Liver (tissue), 9 donors: ENCODE measurements around the gene SOX8. TPM values are rescaled to one million over a fixed set of nuclear protein-coding genes. Genes with fewer than 3 reads are reported as not detected.

Source experiments
- DNase-seq: peaks from one replicate; pipeline ENCODE4 v3.0.0-alpha.2; 2017; ENCODE audit warnings: low spot score
- H3K27ac ChIP-seq, 2 donors: one replicate each; pipeline ENCODE4 v1.7.0; 2013; ENCODE audit warnings: inconsistent platforms in 2 of 2, low read length in 2 of 2, control low read depth in 1 of 2, low read depth in 1 of 2, mild to moderate bottlenecking in 1 of 2
- H3K27me3 ChIP-seq, 4 donors: one replicate each; pipeline versions ENCODE4 v1.6.1 to v1.7.0; 2013; ENCODE audit warnings: low read length in 3 of 4, inconsistent platforms in 1 of 4, mild to moderate bottlenecking in 1 of 4, moderate library complexity in 1 of 4; ENCODE audit not compliant: control insufficient read depth in 4 of 4, insufficient read depth in 4 of 4
- H3K36me3 ChIP-seq, 4 donors: one replicate each; pipeline versions ENCODE4 v1.6.1 to v1.7.0; 2013; ENCODE audit warnings: low read length in 3 of 4, mild to moderate bottlenecking in 3 of 4, low read depth in 1 of 4, moderate library complexity in 1 of 4; ENCODE audit not compliant: control insufficient read depth in 4 of 4, insufficient read depth in 3 of 4
- H3K4me1 ChIP-seq, 4 donors: one replicate each; pipeline versions ENCODE4 v1.6.1 to v1.7.0; 2013; ENCODE audit warnings: low read length in 3 of 4, mild to moderate bottlenecking in 3 of 4, moderate library complexity in 1 of 4; ENCODE audit not compliant: control insufficient read depth in 4 of 4, insufficient read depth in 4 of 4
- H3K4me3 ChIP-seq, 3 donors: one replicate each; pipeline versions ENCODE4 v1.6.1 to v1.7.0; 2013; ENCODE audit warnings: low read length in 3 of 3, control low read depth in 1 of 3, low read depth in 1 of 3, mild to moderate bottlenecking in 1 of 3
- H3K9ac ChIP-seq, 2 donors: one replicate each; pipeline ENCODE4 v1.7.0; 2013; ENCODE audit warnings: low read length in 2 of 2, mild to moderate bottlenecking in 2 of 2, moderate library complexity in 2 of 2, control low read depth in 1 of 2, low read depth in 1 of 2
- H3K9me3 ChIP-seq, 4 donors: one replicate each; pipeline versions ENCODE4 v1.6.1 to v1.7.0; 2013; ENCODE audit warnings: low read length in 3 of 4; ENCODE audit not compliant: control insufficient read depth in 4 of 4
- ATF3 ChIP-seq: IDR thresholded peaks from 2 replicates; pipeline ENCODE4 v1.6.1; 2016; ENCODE audit warnings: antibody characterized with exemption
- EGR1 ChIP-seq, 2 donors: IDR thresholded peaks; 2 replicates each; pipeline ENCODE4 v1.6.1; 2016 to 2018; ENCODE audit warnings: antibody characterized with exemption in 2 of 2, low read depth in 2 of 2
- FOXA1 ChIP-seq: IDR thresholded peaks from 2 replicates; pipeline ENCODE4 v1.6.1; 2016; ENCODE audit warnings: antibody characterized with exemption
- FOXA2 ChIP-seq: IDR thresholded peaks from 2 replicates; pipeline ENCODE4 v1.6.1; 2016; ENCODE audit warnings: antibody characterized with exemption
- GABPA ChIP-seq, 2 donors: IDR thresholded peaks in 1 of 2; conservative IDR thresholded peaks in 1 of 2; 2 replicates each; pipeline ENCODE4 v1.6.1; 2016; ENCODE audit warnings: antibody characterized with exemption in 2 of 2, mild to moderate bottlenecking in 1 of 2, moderate library complexity in 1 of 2
- HNF4A ChIP-seq, 2 donors: conservative IDR thresholded peaks; 2 replicates each; pipeline ENCODE4 v1.6.1; 2016; ENCODE audit warnings: antibody characterized with exemption in 2 of 2, mild to moderate bottlenecking in 2 of 2
- JUND ChIP-seq, 2 donors: IDR thresholded peaks; 2 replicates each; pipeline ENCODE4 v1.6.1; 2016; ENCODE audit warnings: antibody characterized with exemption in 2 of 2
- MAX ChIP-seq: IDR thresholded peaks from 2 replicates; pipeline ENCODE4 v1.6.1; 2016; ENCODE audit warnings: antibody characterized with exemption
- RAD21 ChIP-seq, 2 donors: IDR thresholded peaks; 2 replicates each; pipeline ENCODE4 v1.6.1; 2016; ENCODE audit warnings: antibody characterized with exemption in 2 of 2, mild to moderate bottlenecking in 2 of 2
- RXRA ChIP-seq, 2 donors: IDR thresholded peaks; 2 replicates each; pipeline ENCODE4 v1.6.1; 2017 to 2018; ENCODE audit warnings: antibody characterized with exemption in 2 of 2, mild to moderate bottlenecking in 1 of 2
- SP1 ChIP-seq: IDR thresholded peaks from 2 replicates; pipeline ENCODE4 v1.6.1; 2018; ENCODE audit warnings: antibody characterized with exemption, mild to moderate bottlenecking
- TAF1 ChIP-seq: conservative IDR thresholded peaks from 2 replicates; pipeline ENCODE4 v1.6.1; 2016; ENCODE audit warnings: antibody characterized with exemption, mild to moderate bottlenecking
- YY1 ChIP-seq: IDR thresholded peaks from 2 replicates; pipeline ENCODE4 v1.6.1; 2016; ENCODE audit warnings: antibody characterized with exemption, mild to moderate bottlenecking
- WGBS: extraction: QIAGEN DNeasy Blood & Tissue Kit; methylation state at CpG from one replicate; pipeline ENCODE4 v1.1.7; 2013; 5-methylcytosine and 5-hydroxymethylcytosine counted together
- polyA plus RNA-seq, 2 donors: library from polyadenylated mRNA; stranded (reverse) in 1 of 2; unstranded in 1 of 2; fragments of 200-250 nt in 1 of 2; fragments of >200 nt in 1 of 2; fragmentation: Nextera tagmentation in 1 of 2; extraction: Ambion mirVana in 1 of 2; gene quantifications; one replicate each; pipeline versions ENCODE4 v1.2.1 to v1.2.3, GENCODE V29; 2013 to 2015
- total RNA-seq, 2 donors: library from RNA; depleted of rRNA; stranded (reverse); fragments of >200 nt; gene quantifications; one replicate each; pipeline ENCODE4 v1.2.3, GENCODE V29; 2014
- TF ChIP-seq, protein P1 (sequence below): fragments of 150-350 bp; IDR thresholded peaks from 2 replicates; pipeline ENCODE4 v1.5.1; 2017; ENCODE audit warnings: improper control_type of control experiment, low read depth, low read length; ENCODE audit not compliant: missing input control
- TF ChIP-seq, protein P2 (sequence below): IDR thresholded peaks from 2 replicates; pipeline ENCODE4 v1.6.1; 2016; ENCODE audit warnings: antibody characterized with exemption
- TF ChIP-seq, protein P3 (sequence below): IDR thresholded peaks from 2 replicates; pipeline ENCODE4 v1.6.1; 2016; ENCODE audit warnings: antibody characterized with exemption, mild to moderate bottlenecking
- donor health status: healthy.
- donor health status: healthy.
- donor health status: healthy.
- donor health status: healthy.
- donor health status: healthy.

The SOX8 gene
- total and polyA plus RNA-seq, 4 donors, result 0.05 to 0.33 (median 0.17) TPM; not detected in 1

GRCh38 chr16:991345-991744 is 9.8 kb downstream of the SOX8 start:
- no peak overlapping the region for H3K9ac ChIP-seq
- no peaks in the 10 kb centered on the region for H3K27me3 ChIP-seq
- DNase-seq, result no peak
- 71% methylated on average over 11 of the region's 11 CpGs for WGBS
- no peak for TF ChIP-seq HNF4A (conservative IDR thresholded peaks at IDR 0.05)
- TF ChIP-seq, protein P1, sequence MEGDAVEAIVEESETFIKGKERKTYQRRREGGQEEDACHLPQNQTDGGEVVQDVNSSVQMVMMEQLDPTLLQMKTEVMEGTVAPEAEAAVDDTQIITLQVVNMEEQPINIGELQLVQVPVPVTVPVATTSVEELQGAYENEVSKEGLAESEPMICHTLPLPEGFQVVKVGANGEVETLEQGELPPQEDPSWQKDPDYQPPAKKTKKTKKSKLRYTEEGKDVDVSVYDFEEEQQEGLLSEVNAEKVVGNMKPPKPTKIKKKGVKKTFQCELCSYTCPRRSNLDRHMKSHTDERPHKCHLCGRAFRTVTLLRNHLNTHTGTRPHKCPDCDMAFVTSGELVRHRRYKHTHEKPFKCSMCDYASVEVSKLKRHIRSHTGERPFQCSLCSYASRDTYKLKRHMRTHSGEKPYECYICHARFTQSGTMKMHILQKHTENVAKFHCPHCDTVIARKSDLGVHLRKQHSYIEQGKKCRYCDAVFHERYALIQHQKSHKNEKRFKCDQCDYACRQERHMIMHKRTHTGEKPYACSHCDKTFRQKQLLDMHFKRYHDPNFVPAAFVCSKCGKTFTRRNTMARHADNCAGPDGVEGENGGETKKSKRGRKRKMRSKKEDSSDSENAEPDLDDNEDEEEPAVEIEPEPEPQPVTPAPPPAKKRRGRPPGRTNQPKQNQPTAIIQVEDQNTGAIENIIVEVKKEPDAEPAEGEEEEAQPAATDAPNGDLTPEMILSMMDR, result no peak
- TF ChIP-seq FOXA1, result no peak
- TF ChIP-seq FOXA2, result no peak
- no peak for TF ChIP-seq GABPA (IDR thresholded peaks at IDR 0.05 in 1 of 2, conservative IDR thresholded peaks at IDR 0.05 in 1 of 2)
- TF ChIP-seq SP1, result no peak
- TF ChIP-seq, protein P2, sequence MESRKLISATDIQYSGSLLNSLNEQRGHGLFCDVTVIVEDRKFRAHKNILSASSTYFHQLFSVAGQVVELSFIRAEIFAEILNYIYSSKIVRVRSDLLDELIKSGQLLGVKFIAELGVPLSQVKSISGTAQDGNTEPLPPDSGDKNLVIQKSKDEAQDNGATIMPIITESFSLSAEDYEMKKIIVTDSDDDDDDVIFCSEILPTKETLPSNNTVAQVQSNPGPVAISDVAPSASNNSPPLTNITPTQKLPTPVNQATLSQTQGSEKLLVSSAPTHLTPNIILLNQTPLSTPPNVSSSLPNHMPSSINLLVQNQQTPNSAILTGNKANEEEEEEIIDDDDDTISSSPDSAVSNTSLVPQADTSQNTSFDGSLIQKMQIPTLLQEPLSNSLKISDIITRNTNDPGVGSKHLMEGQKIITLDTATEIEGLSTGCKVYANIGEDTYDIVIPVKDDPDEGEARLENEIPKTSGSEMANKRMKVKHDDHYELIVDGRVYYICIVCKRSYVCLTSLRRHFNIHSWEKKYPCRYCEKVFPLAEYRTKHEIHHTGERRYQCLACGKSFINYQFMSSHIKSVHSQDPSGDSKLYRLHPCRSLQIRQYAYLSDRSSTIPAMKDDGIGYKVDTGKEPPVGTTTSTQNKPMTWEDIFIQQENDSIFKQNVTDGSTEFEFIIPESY, result no peak
- TF ChIP-seq EGR1 (IDR thresholded peaks at IDR 0.05; ENCODE audit: low read depth in 2 of 2), result no peak
- no peak for TF ChIP-seq TAF1
- TF ChIP-seq YY1, result no peak
- no peaks in the 10 kb centered on the region for H3K4me1 ChIP-seq
- H3K9me3 ChIP-seq, result peaks cover 0 to 10% (median 2%) of the 10 kb centered on the region in 4 donors
- H3K36me3 ChIP-seq, result no peaks in the 10 kb centered on the region
- no peak overlapping the region for H3K27ac ChIP-seq
- H3K4me3 ChIP-seq, result no peak overlapping the region

- no peak for TF ChIP-seq SP1
- no peak for TF ChIP-seq HNF4A (conservative IDR thresholded peaks at IDR 0.05)
- no peak for TF ChIP-seq FOXA2
- TF ChIP-seq TAF1, result no peak
- TF ChIP-seq MAX, result no peak
- TF ChIP-seq EGR1 (IDR thresholded peaks at IDR 0.05; ENCODE audit: low read depth in 2 of 2), result no peak
- TF ChIP-seq ATF3, result no peak
- TF ChIP-seq RAD21 (IDR thresholded peaks at IDR 0.05), result no peak
- TF ChIP-seq, protein P3, sequence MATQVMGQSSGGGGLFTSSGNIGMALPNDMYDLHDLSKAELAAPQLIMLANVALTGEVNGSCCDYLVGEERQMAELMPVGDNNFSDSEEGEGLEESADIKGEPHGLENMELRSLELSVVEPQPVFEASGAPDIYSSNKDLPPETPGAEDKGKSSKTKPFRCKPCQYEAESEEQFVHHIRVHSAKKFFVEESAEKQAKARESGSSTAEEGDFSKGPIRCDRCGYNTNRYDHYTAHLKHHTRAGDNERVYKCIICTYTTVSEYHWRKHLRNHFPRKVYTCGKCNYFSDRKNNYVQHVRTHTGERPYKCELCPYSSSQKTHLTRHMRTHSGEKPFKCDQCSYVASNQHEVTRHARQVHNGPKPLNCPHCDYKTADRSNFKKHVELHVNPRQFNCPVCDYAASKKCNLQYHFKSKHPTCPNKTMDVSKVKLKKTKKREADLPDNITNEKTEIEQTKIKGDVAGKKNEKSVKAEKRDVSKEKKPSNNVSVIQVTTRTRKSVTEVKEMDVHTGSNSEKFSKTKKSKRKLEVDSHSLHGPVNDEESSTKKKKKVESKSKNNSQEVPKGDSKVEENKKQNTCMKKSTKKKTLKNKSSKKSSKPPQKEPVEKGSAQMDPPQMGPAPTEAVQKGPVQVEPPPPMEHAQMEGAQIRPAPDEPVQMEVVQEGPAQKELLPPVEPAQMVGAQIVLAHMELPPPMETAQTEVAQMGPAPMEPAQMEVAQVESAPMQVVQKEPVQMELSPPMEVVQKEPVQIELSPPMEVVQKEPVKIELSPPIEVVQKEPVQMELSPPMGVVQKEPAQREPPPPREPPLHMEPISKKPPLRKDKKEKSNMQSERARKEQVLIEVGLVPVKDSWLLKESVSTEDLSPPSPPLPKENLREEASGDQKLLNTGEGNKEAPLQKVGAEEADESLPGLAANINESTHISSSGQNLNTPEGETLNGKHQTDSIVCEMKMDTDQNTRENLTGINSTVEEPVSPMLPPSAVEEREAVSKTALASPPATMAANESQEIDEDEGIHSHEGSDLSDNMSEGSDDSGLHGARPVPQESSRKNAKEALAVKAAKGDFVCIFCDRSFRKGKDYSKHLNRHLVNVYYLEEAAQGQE, result no peak
- no peak for TF ChIP-seq JUND (IDR thresholded peaks at IDR 0.05)
- no peak for TF ChIP-seq RXRA (IDR thresholded peaks at IDR 0.05)
- TF ChIP-seq YY1, result no peak
- no peak overlapping the region for H3K9ac ChIP-seq
- H3K4me3 ChIP-seq, result no peak overlapping the region
- no peaks in the 10 kb centered on the region for H3K36me3 ChIP-seq
- H3K9me3 ChIP-seq, result peaks cover 0 to 10% (median 2%) of the 10 kb centered on the region in 4 donors
- H3K27me3 ChIP-seq, result no peaks in the 10 kb centered on the region
- 67% methylated on average over 9 of the region's 9 CpGs for WGBS
- no peak overlapping the region for H3K27ac ChIP-seq
- DNase-seq, result no peak
- H3K4me1 ChIP-seq, result no peaks in the 10 kb centered on the region
Observed at GRCh38 chr16:991773-992172, 10.2 kb downstream of the SOX8 start.
